HG03439 (cell line): Measurements from ENCODE around the gene TRAPPC2.
"Not testable (repeated sequence)": the region's sequence is repeated elsewhere in the genome, so short reads cannot be mapped to it uniquely, and the experiment has no call there.

ENCODE experiments used
- ATAC-seq: cut with Tn5 transposase; IDR thresholded peaks from one replicate; pipeline ENCODE4 v1.9.1; 2021; ENCODE audit warnings: mild to moderate bottlenecking, moderate library complexity; ENCODE audit not compliant: unreplicated experiment

The TRAPPC2 gene

DNA sequence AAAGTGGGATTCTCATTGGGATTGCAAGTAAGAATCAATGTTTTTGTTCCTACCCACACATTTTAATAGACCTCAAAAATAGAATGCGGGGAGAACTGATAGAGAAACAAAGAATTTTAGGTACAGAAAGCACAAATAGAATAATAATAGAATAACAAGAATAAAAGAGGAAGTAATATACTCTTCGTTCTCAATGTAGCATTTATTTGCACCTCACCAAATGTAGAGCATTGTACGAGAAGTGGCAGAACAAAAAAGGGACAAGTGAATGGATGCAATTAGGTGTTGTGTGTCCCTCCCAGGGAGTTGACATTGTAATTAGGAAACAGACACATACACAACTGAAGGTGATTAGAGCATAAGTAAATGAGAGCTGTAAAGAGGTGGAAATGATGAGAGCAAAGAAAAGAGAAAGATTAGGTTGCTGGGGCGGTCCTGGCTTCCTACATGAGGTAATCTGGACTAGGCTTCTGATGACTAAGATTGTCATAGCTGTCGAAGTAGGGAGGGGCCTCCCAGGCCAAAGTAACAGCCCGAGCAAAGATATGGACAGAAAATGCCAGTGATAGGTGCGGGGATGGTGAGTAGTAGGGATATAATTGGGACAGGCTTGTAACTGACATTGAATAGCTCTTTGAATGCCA is 35.1 kb downstream of the TRAPPC2 start:
- ATAC-seq: peak; percentile 53

DNA sequence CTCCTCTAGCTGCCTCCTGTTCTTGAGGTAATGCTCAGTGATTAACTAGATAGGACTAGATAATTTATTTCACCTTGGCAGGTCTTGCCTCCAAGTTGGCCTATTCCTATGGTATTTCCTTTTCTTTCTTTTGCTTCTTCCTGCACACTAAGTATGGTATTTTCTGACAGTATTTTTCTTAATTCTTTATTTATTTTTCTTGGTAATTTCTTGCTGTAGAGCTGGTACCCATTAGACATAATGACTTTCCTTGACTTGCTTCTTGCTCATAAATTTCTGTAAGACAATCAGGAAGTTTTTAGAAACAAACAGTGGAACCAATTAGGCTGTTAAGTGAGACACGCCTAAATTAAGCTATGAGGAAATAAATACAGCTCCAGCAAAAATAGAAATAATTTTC is 36.0 kb downstream of the TRAPPC2 start:
- ATAC-seq: no peak

DNA sequence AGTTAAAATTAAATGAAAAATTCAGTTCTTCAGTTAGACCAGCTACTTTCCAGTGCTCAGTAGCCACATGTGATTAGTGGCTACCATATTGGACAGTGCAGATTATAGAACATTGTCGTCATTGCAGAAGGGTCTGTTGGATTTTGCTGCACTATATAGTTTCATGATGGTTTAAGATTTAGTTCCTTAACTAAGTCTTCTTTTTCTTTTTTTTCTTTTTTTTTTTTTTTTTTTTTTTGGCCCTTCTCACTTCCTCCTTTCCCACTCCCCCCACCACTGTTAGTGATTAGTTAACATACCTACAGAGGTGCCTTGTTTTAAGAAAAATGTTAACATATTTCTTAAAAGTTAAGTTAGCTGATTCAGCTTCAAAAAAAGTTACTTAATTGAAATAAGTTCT is 36.4 kb downstream of the TRAPPC2 start:
- no peak for ATAC-seq

DNA sequence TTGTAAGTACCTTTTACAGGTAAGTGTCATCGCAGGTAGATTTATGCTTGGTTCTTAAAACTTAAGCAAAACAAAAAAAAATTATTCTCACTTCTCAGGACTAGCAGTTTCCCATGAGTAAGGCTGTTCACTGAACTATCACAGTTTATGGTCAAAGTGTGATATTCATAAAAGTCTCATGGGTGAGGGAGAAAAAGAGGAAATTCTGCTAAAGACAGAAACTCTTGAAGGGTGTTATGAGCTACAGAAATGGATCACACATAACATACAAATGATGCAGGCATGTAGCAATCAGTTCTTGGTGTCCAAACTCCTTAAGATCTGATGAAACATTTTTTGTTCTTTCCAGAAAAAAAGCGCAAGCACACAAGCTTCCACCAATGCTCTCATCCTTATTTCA is 37.0 kb downstream of the TRAPPC2 start:
- ATAC-seq: peak; percentile 48

DNA sequence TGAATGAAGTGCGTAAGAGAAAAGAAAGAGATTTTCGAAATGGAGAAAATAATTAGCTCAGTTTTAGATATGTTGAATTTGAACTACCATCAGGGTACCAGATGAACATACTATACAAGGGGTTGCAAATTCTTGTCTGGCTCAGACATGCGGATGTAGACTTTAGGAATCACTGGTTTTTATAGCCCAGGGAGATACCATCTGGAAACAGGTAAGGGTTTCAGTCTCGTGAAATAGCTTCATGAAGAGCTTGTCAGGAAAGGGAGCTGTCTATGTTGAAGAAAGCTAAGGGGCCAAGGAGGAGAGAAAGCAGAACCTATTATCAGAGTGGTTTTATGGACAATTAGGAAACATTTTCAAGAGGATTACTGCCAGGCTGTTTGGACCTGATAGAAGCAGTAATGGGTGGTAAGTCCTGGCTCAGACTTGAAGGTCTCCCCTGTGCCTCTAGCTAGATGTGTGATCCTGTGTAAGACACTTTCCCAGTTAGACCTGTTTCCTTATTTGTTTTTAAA is 38.8 kb downstream of the TRAPPC2 start:
- no peak for ATAC-seq

DNA sequence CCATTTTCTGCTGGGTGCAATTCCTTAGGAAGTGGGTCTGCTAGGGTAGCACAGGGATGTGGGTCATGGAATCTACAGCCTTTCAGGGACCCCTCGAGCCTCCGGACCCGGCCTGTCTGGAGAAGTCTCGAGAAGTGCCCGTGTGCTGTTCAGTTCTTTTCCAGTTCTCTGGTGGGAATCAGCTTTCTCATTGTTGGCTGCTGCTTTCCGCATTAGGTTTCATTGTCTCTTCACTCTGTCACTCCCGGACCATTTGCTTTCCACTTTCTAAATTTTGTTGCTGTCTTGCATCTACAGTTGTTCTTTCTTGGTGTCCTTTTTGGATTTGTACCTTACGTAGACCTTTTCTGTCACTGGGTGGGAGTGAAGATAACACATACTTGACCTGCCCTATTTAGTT is 39.4 kb downstream of the TRAPPC2 start:
- no peak for ATAC-seq

DNA sequence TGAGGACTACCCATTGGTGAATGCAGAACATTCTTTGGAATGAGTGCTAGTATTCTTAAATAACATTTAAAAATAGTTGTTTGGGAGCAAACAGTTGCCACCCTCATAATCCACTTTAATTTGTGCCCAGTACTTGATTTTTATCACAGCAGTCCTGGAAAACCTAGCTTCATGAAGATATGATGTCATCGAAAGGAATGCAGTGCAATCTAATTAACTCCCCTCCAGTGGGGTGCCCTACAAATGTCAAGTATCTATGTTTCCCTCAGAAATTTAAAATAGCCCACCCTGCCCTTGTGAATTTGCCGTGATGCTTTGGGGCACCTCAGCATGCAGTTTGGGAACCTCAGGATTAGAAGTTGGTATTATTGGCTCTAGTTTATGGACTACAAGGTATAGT is 40.1 kb downstream of the TRAPPC2 start:
- no peak for ATAC-seq

DNA sequence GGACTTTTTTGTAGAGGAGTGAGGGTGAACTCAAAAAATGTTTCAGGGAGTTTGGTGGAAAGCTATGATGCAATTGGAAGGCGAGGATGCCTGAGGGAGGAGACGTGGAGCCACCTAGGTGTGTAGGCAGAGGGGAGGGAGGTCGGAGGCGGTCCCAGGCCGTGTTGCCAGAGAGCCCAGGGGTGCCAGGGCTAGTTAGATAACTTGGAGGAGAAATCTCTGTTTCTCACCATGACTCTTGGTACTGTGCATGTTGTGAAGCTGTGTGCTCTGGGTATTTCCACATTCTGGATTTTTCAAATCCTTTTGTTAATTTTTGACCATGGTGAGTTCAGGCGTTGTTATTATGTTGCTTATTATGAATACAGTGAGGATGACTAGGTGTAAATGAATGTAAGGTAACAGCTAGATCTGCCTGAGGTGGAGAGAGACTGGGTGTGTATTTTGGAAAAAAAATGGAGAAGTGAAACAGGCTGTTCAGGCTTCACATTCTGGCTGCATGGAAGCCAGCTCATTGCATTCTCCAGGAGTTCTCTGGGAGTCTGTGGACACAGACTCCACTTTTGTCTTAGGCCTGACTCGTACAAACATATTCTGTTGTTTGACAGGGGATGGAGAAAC is 41.0 kb downstream of the TRAPPC2 start:
- ATAC-seq: no peak

DNA sequence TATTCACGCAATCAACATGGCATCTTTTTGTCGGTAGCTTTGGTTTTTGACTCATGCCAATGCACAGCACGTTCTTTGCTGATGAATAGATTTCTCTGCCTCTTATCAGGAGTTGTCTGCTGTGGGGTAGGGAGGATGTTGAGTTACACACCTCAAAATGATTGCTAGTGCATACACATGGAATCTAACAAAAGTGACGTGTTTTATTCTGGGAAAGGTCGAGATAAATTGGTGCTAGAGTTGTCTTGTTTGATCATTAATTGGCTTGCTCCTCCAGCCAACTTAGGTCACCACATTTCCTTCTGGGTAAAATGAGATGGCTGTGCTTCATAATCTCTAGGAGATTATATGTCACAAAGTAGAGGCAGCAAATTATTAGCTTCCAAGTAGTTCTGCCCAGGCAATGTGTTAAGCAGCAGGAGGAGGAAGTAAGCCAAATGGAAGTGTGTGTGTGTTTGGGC is 41.6 kb downstream of the TRAPPC2 start:
- no peak for ATAC-seq

DNA sequence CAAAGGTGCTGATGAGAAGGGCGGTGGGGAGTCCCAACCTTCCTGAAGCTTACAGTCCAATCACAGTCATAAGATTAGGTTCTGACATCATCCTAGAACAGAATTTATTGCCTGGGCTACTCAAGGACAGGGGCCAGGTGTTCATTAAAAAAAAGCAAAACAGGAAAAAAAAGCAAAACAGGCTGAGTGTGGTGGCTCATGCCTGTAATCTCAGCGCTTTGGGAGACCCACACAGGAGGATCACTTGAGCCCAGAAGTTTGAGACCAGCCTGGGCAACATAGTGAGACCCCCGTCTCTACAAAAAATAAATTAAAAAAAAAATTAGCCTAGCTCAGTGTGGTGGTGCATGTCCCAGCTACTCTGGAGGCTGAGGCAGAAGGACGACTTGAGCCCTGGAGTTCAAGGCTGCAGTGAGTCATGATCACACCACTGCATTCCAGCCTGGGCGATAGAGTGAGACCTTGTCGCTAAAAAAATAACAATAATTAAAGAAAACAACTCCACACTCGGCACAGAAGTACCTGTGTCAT is 42.5 kb downstream of the TRAPPC2 start:
- ATAC-seq: no peak

DNA sequence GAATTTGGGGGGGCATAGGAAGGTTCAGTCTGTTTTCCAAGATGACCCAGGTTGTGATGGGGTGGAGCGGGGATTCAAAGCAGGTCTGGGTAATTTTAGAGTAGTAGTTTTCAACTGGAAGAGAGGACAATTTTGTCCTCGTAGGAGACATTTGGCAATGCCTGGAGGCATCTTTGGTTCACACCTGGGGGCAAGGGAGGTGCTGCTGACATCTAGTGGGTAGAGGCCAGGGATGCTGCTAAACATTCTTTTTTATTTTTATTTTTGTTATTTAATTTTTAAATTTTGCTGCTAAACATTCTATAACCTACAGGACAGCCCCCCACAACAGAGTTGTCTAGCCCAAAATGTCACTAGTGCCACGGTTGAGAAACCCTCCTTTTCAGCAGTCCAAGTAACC is 43.6 kb downstream of the TRAPPC2 start:
- no peak for ATAC-seq

DNA sequence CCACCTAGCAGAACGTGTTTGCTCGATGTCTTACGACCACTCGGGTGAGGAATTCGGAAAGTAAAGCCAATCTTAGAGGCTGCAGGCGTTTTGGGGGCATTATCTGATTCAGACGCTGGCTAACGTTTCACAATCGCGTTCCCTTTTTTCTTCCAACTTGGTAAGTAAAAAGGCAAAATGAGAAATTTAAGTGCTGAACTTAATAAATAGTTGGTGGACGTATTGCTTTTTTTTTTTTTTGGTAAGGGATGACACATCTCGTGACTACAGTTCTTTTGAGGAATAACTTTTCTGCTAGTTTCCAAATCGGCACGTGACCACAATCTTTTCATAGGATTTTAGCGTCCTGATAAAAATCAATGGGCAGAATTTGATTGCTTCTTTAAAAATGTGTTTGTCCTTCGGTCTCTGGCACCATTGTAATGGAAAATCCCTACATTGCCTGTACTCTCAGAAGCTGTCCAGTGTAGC is 44.6 kb downstream of the TRAPPC2 start:
- ATAC-seq: no peak

DNA sequence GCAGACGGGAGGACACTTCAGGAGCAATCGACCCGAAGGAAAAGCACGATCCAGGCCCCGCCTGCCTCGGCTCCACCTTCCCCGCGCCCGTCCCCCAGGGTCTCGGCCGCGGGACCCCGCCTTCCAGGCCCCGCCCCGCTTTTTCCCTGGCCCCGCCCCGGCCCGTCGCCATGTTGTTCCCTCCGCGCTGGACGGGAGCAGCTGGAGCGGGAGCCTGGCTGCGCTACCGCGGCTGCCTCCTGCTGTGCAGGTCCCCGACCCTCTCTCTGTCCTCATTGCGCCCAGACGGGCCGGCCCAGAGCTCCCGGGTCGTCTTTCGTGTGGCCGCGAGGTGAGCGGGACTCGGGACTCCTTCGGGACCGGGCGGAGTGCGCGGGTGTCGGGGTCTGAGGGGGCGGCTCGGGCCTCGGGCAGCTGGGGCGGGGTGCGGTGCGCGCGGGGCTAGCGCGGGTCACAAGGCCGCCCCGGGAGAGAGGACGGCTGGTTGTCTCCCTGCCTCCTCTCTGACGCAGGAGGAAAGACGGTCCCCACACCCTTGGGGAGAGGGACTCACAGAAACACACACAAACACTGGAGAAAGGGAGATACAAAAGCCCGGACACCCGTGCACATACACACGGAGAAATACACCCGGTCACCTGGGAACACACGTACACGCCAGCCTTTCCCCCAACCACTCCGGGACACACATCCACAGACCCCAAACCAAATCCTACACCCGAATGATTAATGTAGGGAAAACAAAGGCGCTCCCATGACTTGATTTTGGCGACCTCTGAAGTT is 45.3 kb downstream of the TRAPPC2 start, which contains the start of gene RAB9A:
Gene RAB9A, plus strand, starts transcription at position 171 of the 783 bp plus-strand sequence. CDS start 19,619 bp downstream, outside the sequence.
- ATAC-seq: peak; percentile 81

DNA sequence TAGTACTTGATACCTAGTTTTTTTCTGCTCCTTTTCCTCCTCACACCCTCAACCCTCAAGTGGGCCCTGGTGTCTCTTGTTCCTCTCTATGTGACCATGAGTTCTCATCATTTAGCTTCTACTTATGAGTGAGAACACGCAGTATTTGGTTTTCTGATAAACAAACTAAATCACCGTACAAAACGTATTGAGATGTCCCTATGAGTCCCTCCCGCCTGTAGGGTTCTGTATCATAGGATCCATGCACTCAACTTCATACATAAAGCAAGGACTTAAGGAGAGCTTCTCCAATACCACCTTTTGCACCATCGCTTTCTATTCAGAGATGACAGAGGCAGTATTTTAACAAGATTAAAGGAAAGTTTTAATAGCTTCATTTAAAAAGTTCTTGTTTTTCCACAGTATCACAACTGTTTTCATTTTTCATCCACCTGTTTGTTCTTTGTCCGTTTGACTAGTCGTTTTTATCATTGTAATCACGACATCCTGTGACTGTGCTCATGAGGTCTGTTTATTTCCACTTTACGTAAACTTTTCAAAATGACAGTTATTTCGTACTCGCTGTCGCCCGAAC is 45.9 kb downstream of the TRAPPC2 start:
- no peak for ATAC-seq

DNA sequence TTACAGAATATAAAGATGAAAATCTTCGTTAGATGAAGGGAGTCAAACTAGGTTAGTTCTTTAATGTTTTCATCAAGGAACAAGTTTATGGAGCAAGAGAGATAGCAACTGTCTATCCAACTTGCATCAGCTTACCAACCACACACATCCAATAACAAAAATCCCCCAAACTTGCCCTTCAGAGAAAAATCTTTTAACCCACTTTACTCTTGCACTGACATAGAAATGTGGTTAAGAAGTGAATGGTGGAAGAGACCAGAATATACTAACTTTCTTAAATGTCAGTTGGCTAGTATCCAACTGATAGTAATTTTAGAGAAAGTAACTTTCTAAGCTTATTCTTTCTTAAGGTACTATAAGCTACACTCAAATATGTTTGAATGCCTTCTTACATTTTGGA is 47.2 kb downstream of the TRAPPC2 start:
- ATAC-seq: no peak

DNA sequence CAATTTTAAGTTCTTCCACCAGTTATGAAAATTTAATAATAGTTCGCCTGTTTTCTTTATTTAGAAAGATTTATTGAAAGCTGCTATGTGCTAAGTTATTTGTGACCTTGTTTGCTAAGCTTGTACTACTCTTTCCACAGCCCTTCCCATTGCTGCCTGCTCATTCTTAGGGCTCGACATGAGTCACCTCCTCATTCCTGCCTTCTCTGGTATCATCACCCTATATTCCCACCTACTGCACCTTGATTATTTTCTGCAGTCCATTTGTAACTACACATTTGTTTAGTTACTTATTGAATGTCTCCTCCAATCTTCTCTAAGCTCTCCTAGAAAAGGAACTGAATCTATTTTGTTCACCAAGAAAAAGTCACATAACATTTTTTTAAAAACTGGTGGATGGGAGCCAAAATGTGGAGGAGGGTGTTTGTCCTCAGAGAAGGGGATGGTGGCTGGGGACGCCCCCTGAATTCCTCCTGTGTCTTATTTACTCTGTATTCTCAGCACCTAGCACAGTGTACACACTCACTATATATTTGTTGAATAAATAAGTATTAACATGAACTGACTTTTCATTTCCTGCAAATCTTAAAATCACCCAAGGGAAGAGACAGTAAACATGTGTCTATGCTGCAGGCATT is 49.2 kb downstream of the TRAPPC2 start:
- ATAC-seq: no peak

DNA sequence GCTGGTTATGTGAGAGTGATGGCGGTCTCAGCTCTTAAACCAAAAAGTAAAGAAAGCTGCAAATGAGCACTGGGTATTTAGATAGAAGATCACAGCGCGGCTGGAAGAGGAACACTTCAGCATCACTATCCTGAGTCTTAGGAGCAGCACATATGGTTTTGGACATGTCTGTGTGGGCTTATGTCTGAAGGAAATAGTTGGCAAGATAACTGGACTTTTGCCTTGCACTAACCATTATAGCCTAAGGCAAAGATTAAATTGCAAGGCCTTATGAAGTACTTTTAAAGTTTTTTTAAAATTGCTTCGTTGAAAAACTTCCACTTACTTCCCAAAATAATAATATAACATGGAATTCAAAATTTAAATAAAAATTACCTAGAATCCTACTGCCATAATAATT is 50.1 kb downstream of the TRAPPC2 start:
- no peak for ATAC-seq

DNA sequence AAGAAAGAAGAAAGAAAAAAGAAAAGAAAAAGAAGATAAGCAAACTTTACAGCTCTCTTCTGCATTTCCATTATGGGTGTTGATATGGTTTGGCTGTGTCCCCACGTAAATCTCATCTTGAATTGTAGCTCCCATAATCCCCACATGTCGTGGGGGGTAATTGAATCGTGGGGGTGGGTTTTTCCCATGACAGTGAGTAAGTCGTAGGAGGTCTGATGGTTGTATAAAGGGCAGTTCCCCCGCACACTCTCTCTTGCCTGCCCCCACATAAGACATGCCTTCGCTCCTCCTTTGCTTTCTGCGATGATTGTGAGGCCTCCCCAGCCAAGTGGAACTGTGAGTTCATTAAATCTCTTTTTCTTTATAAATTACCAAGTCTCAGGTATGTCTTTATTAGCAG is 52.8 kb downstream of the TRAPPC2 start:
- no peak for ATAC-seq

DNA sequence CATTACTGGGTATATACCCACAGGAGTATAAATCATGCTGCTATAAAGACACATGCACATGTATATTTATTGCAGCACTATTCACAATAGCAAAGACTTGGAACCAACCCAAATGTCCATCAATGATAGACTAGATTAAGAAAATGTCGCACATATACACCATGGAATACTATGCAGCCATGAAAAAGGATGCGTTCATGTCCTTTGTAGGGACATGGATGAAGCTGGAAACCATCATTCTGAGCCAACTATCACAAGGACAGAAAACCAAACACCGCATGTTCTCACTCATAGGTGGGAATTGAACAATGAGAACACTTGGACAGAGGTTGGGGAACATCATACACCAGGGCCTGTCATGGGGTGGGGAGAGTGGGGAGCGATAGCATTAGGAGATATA is 54.7 kb downstream of the TRAPPC2 start:
- not testable (repeated sequence) for ATAC-seq

DNA sequence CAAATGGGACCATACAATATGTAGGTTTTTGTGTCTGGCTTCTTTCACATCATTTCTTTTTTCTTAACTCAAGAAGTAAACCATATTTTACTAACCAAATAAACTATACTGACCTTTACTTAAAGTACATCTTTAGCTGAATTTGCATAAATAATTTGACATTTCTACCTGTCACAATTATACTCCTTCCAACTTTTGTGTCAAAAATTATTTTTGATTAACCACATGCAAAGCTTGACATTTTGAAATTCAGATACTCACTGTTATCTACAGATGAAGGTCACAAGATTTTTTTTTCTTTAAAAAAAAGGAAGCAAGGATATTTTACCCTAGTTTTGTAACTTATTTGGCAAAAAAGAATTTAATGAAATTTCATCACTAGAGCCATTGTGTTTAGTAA is 57.5 kb downstream of the TRAPPC2 start:
- no peak for ATAC-seq

DNA sequence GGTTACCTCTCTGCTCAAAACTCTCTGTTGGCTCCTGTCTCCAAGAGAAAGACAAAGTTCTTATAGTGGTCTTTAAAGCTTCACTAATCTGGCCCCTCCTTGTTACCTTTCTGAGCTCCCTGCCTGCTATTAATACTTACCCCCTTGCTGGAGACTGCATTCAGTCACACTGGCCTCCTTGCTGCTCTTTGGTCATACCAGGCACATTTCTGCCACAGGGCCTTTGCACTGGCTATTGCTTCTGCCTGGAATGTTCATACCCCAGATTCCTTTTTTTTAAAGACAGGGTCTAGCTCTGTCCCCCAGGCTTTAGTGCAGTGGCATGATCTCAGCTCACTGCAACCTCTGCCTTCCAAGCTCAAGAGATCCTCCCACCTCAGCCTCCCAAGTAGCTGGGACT is 61.4 kb downstream of the TRAPPC2 start:
- ATAC-seq: no peak
